ENCODE data around the gene IVL.

Gene IVL

GRCh38 chr1:152953761-152954160 is 45.4 kb downstream of the IVL start:
- Histone ChIP-seq H4K20me1 (ENCODE audit: insufficient read depth, low read length, poor library complexity, severe bottlenecking) (no peaks in the 10 kb centered on the region), H3K4me3 (ENCODE audit: low read length, poor library complexity, severe bottlenecking) (no peak overlapping the region), H3K36me3 (ENCODE audit: insufficient read depth, low read length) (no peaks in the 10 kb centered on the region), H3K4me2 (ENCODE audit: low read depth, low read length, poor library complexity, severe bottlenecking) (no peak overlapping the region), H3K9ac (ENCODE audit: low read depth, low read length, poor library complexity, severe bottlenecking) (no peak overlapping the region), H3K4me1 (ENCODE audit: insufficient read depth, low read length, poor library complexity, severe bottlenecking) (no peaks in the 10 kb centered on the region), H3K79me2 (ENCODE audit: insufficient read depth, low read length) (no peaks in the 10 kb centered on the region), H3K9me2 (replicated peaks; ENCODE audit: low read depth, low read length) (no peaks in the 10 kb centered on the region), H2AFZ (ENCODE audit: low read length) (no peak overlapping the region), H3F3A (ENCODE audit: low read depth) (no peaks in the 10 kb centered on the region), H3K9me3 (ENCODE audit: insufficient read depth, low read depth, low read length) (no peaks in the 10 kb centered on the region), H3K27me3 (ENCODE audit: insufficient read depth, low read length, poor library complexity, severe bottlenecking) (no peaks in the 10 kb centered on the region)
- TF ChIP-seq EZH2phosphoT487 (IDR thresholded peaks at IDR 0.05; ENCODE audit: borderline replicate concordance) (no peak), CTCF (conservative IDR thresholded peaks at IDR 0.05; ENCODE audit: low read length) (no peak)

- no peaks in the 10 kb centered on the region for H3K36me3 ChIP-seq (ENCODE audit: insufficient read depth, low read length)
- H3K9me2 ChIP-seq (replicated peaks; ENCODE audit: low read depth, low read length) = no peaks in the 10 kb centered on the region
- H3K9me3 ChIP-seq (ENCODE audit: insufficient read depth, low read depth, low read length) = no peaks in the 10 kb centered on the region
- H3K4me3 ChIP-seq (ENCODE audit: low read length, poor library complexity, severe bottlenecking) = no peak overlapping the region
- H3K4me2 ChIP-seq (ENCODE audit: low read depth, low read length, poor library complexity, severe bottlenecking) = no peak overlapping the region
- no peak for TF ChIP-seq EZH2phosphoT487 (IDR thresholded peaks at IDR 0.05; ENCODE audit: borderline replicate concordance)
- TF ChIP-seq CTCF (conservative IDR thresholded peaks at IDR 0.05; ENCODE audit: low read length) = no peak
- H2AFZ ChIP-seq (ENCODE audit: low read length) = no peak overlapping the region
- H3K27me3 ChIP-seq (ENCODE audit: insufficient read depth, low read length, poor library complexity, severe bottlenecking) = no peaks in the 10 kb centered on the region
- no peak overlapping the region for H3K9ac ChIP-seq (ENCODE audit: low read depth, low read length, poor library complexity, severe bottlenecking)
- no peaks in the 10 kb centered on the region for H3F3A ChIP-seq (ENCODE audit: low read depth)
- no peaks in the 10 kb centered on the region for H4K20me1 ChIP-seq (ENCODE audit: insufficient read depth, low read length, poor library complexity, severe bottlenecking)
- H3K4me1 ChIP-seq (ENCODE audit: insufficient read depth, low read length, poor library complexity, severe bottlenecking) = no peaks in the 10 kb centered on the region
- no peaks in the 10 kb centered on the region for H3K79me2 ChIP-seq (ENCODE audit: insufficient read depth, low read length)
Observed at GRCh38 chr1:152954436-152954835, 46.1 kb downstream of the IVL start.

- Histone ChIP-seq H2AFZ (ENCODE audit: low read length) (no peak overlapping the region), H3K27me3 (ENCODE audit: insufficient read depth, low read length, poor library complexity, severe bottlenecking) (no peaks in the 10 kb centered on the region), H3K79me2 (ENCODE audit: insufficient read depth, low read length) (no peaks in the 10 kb centered on the region), H3K4me2 (ENCODE audit: low read depth, low read length, poor library complexity, severe bottlenecking) (no peak overlapping the region), H3F3A (ENCODE audit: low read depth) (no peaks in the 10 kb centered on the region), H3K9me2 (replicated peaks; ENCODE audit: low read depth, low read length) (no peaks in the 10 kb centered on the region), H4K20me1 (ENCODE audit: insufficient read depth, low read length, poor library complexity, severe bottlenecking) (no peaks in the 10 kb centered on the region), H3K4me1 (ENCODE audit: insufficient read depth, low read length, poor library complexity, severe bottlenecking) (no peaks in the 10 kb centered on the region), H3K4me3 (ENCODE audit: low read length, poor library complexity, severe bottlenecking) (no peak overlapping the region), H3K9ac (ENCODE audit: low read depth, low read length, poor library complexity, severe bottlenecking) (no peak overlapping the region), H3K9me3 (ENCODE audit: insufficient read depth, low read depth, low read length) (no peaks in the 10 kb centered on the region), H3K36me3 (ENCODE audit: insufficient read depth, low read length) (no peaks in the 10 kb centered on the region)
- no peak for TF ChIP-seq EZH2phosphoT487 (IDR thresholded peaks at IDR 0.05; ENCODE audit: borderline replicate concordance)
- no peak for TF ChIP-seq CTCF (conservative IDR thresholded peaks at IDR 0.05; ENCODE audit: low read length)
Observed at GRCh38 chr1:152957561-152957960, 49.2 kb downstream of the IVL start.
